COLO668 (cell line): ENCODE data around the gene TMEM52.

Experiments
- DNase-seq: peaks from one replicate; lab custom pipeline; 2025; ENCODE audit not compliant: unreplicated experiment; lab: John Stamatoyannopoulos, UW

TMEM52 gene

GRCh38 chr1:1918901-1919303 is at the start of gene TMEM52:
Gene TMEM52, minus strand, starts transcription at chr1:1919279. Its CDS starts 14 bp downstream, at chr1:1919265.
- DNase-seq, result no peak

- DNase-seq, result no peak
These were observed 48.8 kb upstream of the TMEM52 start for GRCh38 chr1:1967879-1968278.

GRCh38 chr1:1967151-1967550 is 48.1 kb upstream of the TMEM52 start:
- no peak for DNase-seq

- DNase-seq, result no peak
These were observed 47.1 kb upstream of the TMEM52 start for GRCh38 chr1:1966071-1966740.

GRCh38 chr1:1965546-1965945 is 46.5 kb upstream of the TMEM52 start:
- DNase-seq, result no peak

GRCh38 chr1:1964811-1965210 is 45.7 kb upstream of the TMEM52 start:
- no peak for DNase-seq

- no peak for DNase-seq
These were observed 44.5 kb upstream of the TMEM52 start for GRCh38 chr1:1963570-1963969.

- no peak for DNase-seq
These were observed 43.7 kb upstream of the TMEM52 start for GRCh38 chr1:1962752-1963151.

- DNase-seq, result no peak
These were observed 41.6 kb upstream of the TMEM52 start for GRCh38 chr1:1960480-1961196.

- DNase-seq, result peak; percentile 92
These were observed 40.9 kb upstream of the TMEM52 start for GRCh38 chr1:1959840-1960479.

GRCh38 chr1:1959459-1959839 is 40.4 kb upstream of the TMEM52 start:
- no peak for DNase-seq

- no peak for DNase-seq
These were observed 39.0 kb upstream of the TMEM52 start for GRCh38 chr1:1958071-1958541.

GRCh38 chr1:1957533-1957961 is 38.5 kb upstream of the TMEM52 start:
- DNase-seq, result no peak

GRCh38 chr1:1956586-1957532 is 37.8 kb upstream of the TMEM52 start:
- DNase-seq, result no peak

GRCh38 chr1:1956101-1956500 is 37.0 kb upstream of the TMEM52 start:
- DNase-seq, result peak; percentile 43

- no peak for DNase-seq
These were observed 36.6 kb upstream of the TMEM52 start for GRCh38 chr1:1955621-1956094.

GRCh38 chr1:1954831-1955441 is 35.9 kb upstream of the TMEM52 start:
- peak; percentile 47 for DNase-seq

- DNase-seq, result no peak
These were observed 34.9 kb upstream of the TMEM52 start for GRCh38 chr1:1954015-1954414.

GRCh38 chr1:1950940-1951339 is 31.9 kb upstream of the TMEM52 start:
- DNase-seq, result no peak

- DNase-seq, result no peak
These were observed 29.7 kb upstream of the TMEM52 start for GRCh38 chr1:1948783-1949182.
